ENCODE measurements around the gene NPB.

DNA sequence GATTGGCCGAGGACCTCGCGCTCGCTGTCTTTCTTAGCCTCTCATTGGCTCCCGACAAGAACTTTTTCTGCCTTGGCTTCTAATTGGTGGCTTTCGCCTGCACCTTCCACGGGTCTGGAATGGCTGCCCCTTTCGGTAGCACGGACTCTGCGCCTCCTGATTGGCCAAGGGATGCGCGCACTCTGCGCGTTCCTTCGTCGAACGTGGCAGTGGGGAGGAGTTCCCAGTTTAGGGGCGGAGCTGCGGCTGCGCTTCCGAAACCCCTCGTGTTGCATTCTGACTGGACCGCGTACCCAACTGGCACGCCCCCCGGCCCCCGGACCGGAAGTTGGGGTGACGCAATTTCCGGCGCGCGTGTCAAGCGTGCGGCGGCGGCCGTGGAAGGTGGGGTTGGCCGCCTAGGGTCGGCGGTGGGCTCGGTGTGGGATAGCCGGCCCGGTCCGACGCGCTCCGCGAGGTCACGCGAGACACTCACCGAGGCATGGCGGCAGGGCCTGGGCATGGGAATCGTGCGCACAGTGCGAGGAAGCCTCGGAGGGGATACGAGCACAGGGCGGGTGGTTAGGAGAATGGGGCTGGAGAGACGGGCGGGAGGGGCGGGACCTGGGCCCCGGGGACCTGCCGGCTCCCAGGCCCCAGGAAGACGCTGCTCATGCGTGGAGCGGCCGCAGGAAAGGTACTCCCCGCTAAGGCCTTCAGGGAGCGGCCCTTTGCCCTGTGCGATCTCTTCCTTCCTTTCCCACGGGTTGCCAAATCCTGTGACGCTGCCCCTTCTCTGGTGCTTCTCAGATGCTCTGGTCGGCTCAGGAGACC, 41.1 kb upstream of the NPB start:
- TF ChIP-seq, protein P1, sequence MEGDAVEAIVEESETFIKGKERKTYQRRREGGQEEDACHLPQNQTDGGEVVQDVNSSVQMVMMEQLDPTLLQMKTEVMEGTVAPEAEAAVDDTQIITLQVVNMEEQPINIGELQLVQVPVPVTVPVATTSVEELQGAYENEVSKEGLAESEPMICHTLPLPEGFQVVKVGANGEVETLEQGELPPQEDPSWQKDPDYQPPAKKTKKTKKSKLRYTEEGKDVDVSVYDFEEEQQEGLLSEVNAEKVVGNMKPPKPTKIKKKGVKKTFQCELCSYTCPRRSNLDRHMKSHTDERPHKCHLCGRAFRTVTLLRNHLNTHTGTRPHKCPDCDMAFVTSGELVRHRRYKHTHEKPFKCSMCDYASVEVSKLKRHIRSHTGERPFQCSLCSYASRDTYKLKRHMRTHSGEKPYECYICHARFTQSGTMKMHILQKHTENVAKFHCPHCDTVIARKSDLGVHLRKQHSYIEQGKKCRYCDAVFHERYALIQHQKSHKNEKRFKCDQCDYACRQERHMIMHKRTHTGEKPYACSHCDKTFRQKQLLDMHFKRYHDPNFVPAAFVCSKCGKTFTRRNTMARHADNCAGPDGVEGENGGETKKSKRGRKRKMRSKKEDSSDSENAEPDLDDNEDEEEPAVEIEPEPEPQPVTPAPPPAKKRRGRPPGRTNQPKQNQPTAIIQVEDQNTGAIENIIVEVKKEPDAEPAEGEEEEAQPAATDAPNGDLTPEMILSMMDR (IDR thresholded peaks at IDR 0.05): peak in 6 of 12 donors; percentile 8 to 32 (median 18)
- peak; percentile 77 to 86 for TF ChIP-seq POLR2A (IDR thresholded peaks at IDR 0.05)

Measured in heart left ventricle (tissue), 13 donors.